HT-29 (cell line): ENCODE measurements around the gene PRMT2. TPM values are rescaled to one million over a fixed set of nuclear protein-coding genes. Genes with fewer than 3 reads are reported as not detected.
"Not testable (repeated sequence)": the region's sequence is repeated elsewhere in the genome, so short reads cannot be mapped to it uniquely, and the experiment has no call there.

ENCODE experiments used
- DNase-seq: peaks from one replicate; pipeline ENCODE4 v3.0.0-alpha.2; 2015; ENCODE audit warnings: low spot score
- total RNA-seq: library from RNA; depleted of rRNA; stranded (reverse); fragments of >200 nt; shearing (Covaris generic); gene quantifications from 2 replicates; pipeline ENCODE4 v1.2.3, GENCODE V29; 2014; rRNA removed

Gene PRMT2
- total RNA-seq, 1 experiment from 2014 or later, result 55.1 TPM

- DNase-seq, result no peak
Observed at GRCh38 chr21:46668381-46668780, 32.9 kb downstream of the PRMT2 start.

- DNase-seq, result not testable (repeated sequence)
Observed at GRCh38 chr21:46668904-46669303, 33.4 kb downstream of the PRMT2 start.

GRCh38 chr21:46674430-46675007, 39.0 kb downstream of the PRMT2 start:
- no peak for DNase-seq

DNA sequence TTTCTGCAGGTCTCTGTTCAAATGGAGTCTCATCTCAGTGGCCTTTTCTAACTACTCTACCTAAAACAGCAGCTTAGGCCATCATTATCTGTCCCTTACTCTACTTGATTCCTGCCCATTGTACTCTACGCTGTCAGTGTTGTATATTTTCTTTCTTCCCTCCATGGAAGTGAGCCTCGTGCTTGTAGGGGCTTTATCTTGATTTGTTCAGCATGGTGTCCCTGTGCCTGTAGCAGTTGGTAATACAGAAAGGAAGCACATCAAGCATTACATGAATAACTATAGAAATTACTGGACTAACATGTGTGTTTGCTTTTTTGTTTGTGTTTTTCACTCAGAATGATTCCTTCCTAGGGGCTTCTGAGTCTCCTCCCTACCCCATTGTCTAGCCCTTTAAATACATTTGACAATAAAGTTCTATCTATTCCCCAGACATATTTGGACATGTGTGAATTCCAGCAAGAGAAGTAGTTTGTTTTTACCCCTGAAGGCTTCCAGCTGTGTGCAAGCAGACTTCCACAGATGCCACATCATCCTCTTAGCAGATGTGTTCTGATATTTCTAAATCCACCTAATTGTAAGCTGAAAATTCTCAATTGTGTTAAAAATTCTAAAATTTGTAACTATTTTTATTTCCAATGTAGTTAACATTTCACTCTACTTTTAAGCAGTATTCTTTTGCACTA, 40.3 kb downstream of the PRMT2 start:
- DNase-seq, result no peak

- not testable (repeated sequence) for DNase-seq
Observed at GRCh38 chr21:46676542-46676941, 41.1 kb downstream of the PRMT2 start.

- not testable (repeated sequence) for DNase-seq
Observed at GRCh38 chr21:46681593-46681992, 46.1 kb downstream of the PRMT2 start.

DNA sequence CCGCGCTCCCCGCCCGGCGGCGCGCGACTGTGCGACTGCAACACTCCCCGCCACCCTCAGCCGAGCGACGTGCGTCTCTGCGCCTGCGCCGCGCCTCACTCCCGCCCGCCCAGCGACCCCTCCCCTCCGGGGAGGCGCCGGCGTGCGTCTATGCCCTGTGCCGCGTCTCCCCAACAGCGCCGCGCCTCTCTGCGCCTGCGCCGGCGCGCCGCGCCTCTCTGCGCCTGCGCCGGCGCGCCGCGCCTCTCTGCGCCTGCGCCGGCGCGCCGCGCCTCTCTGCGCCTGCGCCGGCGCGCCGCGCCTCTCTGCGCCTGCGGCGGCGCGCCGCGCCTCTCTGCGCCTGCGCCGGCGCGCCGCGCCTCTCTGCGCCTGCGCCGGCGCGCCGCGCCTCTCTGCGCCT, 63.2 kb downstream of the PRMT2 start:
- not testable (repeated sequence) for DNase-seq

DNA sequence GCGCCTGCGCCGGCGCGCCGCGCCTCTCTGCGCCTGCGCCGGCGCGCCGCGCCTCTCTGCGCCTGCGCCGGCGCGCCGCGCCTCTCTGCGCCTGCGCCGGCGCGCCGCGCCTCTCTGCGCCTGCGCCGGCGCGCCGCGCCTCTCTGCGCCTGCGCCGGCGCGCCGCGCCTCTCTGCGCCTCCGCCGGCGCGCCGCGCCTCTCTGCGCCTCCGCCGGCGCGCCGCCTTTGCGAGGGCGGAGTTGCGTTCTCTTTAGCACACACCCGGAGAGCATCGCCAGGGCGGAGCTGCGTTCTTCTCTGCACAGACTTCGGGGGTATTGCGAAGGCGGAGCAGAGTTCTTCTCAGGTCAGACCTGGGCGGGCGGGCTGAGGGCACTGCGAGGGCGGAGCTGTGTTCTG, 63.6 kb downstream of the PRMT2 start:
- not testable (repeated sequence) for DNase-seq

Other genes with a start within 250 kb of the PRMT2 start
- gene DIP2A, start 176.8 kb upstream of the PRMT2 start, total RNA-seq, result 15.2 and 17.8 TPM in 2 replicates
- gene S100B, start 30.6 kb upstream of the PRMT2 start, total RNA-seq, result not detected in 2 replicates